CD14-positive monocyte (primary cell): Measurements from ENCODE around the gene ROR1. TPM values are rescaled to one million over a fixed set of nuclear protein-coding genes. Genes with fewer than 3 reads are reported as not detected.
"Not testable (repeated sequence)": the region's sequence is repeated elsewhere in the genome, so short reads cannot be mapped to it uniquely, and the experiment has no call there.

ENCODE experiments used
- DNase-seq, 3 donors: peaks; one replicate each; pipeline ENCODE4 v3.0.0-alpha.2; 2011 to 2022
- H2AFZ ChIP-seq: 2 replicates; pipeline ENCODE4 v1.6.0; 2012; ENCODE audit warnings: mild to moderate bottlenecking, low read depth, low read length, inconsistent platforms; ENCODE audit not compliant: insufficient read depth, poor library complexity, severe bottlenecking
- H3K27ac ChIP-seq, 2 donors: 1 replicate in 1 of 2; 2 replicates in 1 of 2; pipeline ENCODE4 v1.5.1; 2012 to 2013; ENCODE audit warnings: low read length in 2 of 2, control low read depth in 1 of 2, inconsistent platforms in 1 of 2, low read depth in 1 of 2, mild to moderate bottlenecking in 1 of 2
- H3K27me3 ChIP-seq, 2 donors: one replicate each; pipeline versions ENCODE4 v1.6.0 to v1.6.1; 2011 to 2013; ENCODE audit warnings: low read length in 2 of 2; ENCODE audit not compliant: control insufficient read depth in 2 of 2, insufficient read depth in 2 of 2
- H3K36me3 ChIP-seq, 2 donors: replicated peaks in 1 of 2; 1 replicate in 1 of 2; 2 replicates in 1 of 2; pipeline versions ENCODE4 v1.5.1 to v1.6.1; 2012 to 2013; ENCODE audit warnings: low read length in 2 of 2, control low read depth in 1 of 2, inconsistent platforms in 1 of 2, mild to moderate bottlenecking in 1 of 2; ENCODE audit not compliant: insufficient read depth in 2 of 2, control insufficient read depth in 1 of 2
- H3K4me1 ChIP-seq, 2 donors: 1 replicate in 1 of 2; 2 replicates in 1 of 2; pipeline versions ENCODE4 v1.5.1 to v1.6.1; 2012 to 2013; ENCODE audit warnings: low read length in 2 of 2, control low read depth in 1 of 2, inconsistent platforms in 1 of 2, mild to moderate bottlenecking in 1 of 2, moderate library complexity in 1 of 2; ENCODE audit not compliant: insufficient read depth in 2 of 2, control insufficient read depth in 1 of 2
- H3K4me2 ChIP-seq: replicated peaks from 2 replicates; pipeline ENCODE3; 2012; ENCODE audit warnings: low read length, moderate library complexity, mild to moderate bottlenecking; ENCODE audit not compliant: poor library complexity, severe bottlenecking; ENCODE audit errors: extremely low read depth
- H3K4me3 ChIP-seq, 3 experiments: fragments of 200-600 bp in 1 of 3; sonication (generic) in 1 of 3; replicated peaks in 1 of 3; 1 replicate in 2 of 3; 2 replicates in 1 of 3; pipeline ENCODE4 v1.5.1; 2011 to 2013; ENCODE audit warnings: low read length in 3 of 3, mild to moderate bottlenecking in 3 of 3, control low read depth in 2 of 3, low read depth in 2 of 3, inconsistent platforms in 1 of 3, moderate library complexity in 1 of 3
- H3K79me2 ChIP-seq: 2 replicates; pipeline ENCODE4 v1.6.0; 2012; ENCODE audit warnings: mild to moderate bottlenecking, control low read depth, inconsistent platforms, low read length, moderate library complexity; ENCODE audit not compliant: insufficient read depth
- H3K9ac ChIP-seq: 2 replicates; pipeline ENCODE4 v1.6.0; 2017; ENCODE audit warnings: low read length, mild to moderate bottlenecking; ENCODE audit not compliant: insufficient read depth, poor library complexity, severe bottlenecking
- H3K9me3 ChIP-seq, 2 donors: replicated peaks in 1 of 2; 1 replicate in 1 of 2; 2 replicates in 1 of 2; pipeline versions ENCODE4 v1.5.1 to v1.6.1; 2012 to 2013; ENCODE audit warnings: low read length in 2 of 2, control low read depth in 1 of 2; ENCODE audit not compliant: control insufficient read depth in 1 of 2, insufficient read depth in 1 of 2
- H4K20me1 ChIP-seq: 2 replicates; pipeline ENCODE4 v1.6.0; 2012; ENCODE audit warnings: mild to moderate bottlenecking, low read length, control low read depth, moderate library complexity; ENCODE audit not compliant: insufficient read depth
- H3K27ac Mint-ChIP-seq, 7 donors: one replicate each; pipeline ENCODE4 v1.8.0; 2020; ENCODE audit warnings: mild to moderate bottlenecking in 7 of 7, mixed read lengths in 7 of 7, moderate library complexity in 6 of 7, inconsistent platforms in 2 of 7
- H3K27me3 Mint-ChIP-seq, 3 donors: one replicate each; pipeline ENCODE4 v1.8.0; 2021 to 2022; ENCODE audit warnings: low read depth in 3 of 3, mild to moderate bottlenecking in 3 of 3, mixed read lengths in 3 of 3, moderate library complexity in 3 of 3, inconsistent platforms in 1 of 3
- H3K36me3 Mint-ChIP-seq, 2 donors: one replicate each; pipeline ENCODE4 v1.8.0; 2020; ENCODE audit warnings: mixed read lengths in 2 of 2, inconsistent platforms in 1 of 2, mild to moderate bottlenecking in 1 of 2
- H3K4me1 Mint-ChIP-seq: one replicate; pipeline ENCODE4 v1.8.0; 2020; ENCODE audit warnings: mild to moderate bottlenecking, mixed read lengths
- H3K4me3 Mint-ChIP-seq, 2 donors: one replicate each; pipeline ENCODE4 v1.8.0; 2020; ENCODE audit warnings: mild to moderate bottlenecking in 2 of 2, mixed read lengths in 2 of 2, moderate library complexity in 1 of 2
- H3K9me3 Mint-ChIP-seq, 7 donors: one replicate each; pipeline ENCODE4 v1.8.0; 2020 to 2022; ENCODE audit warnings: mixed read lengths in 7 of 7, mild to moderate bottlenecking in 6 of 7, moderate library complexity in 6 of 7, inconsistent platforms in 2 of 7
- CTCF ChIP-seq: fragments of 200-600 bp; IDR thresholded peaks from one replicate; pipeline ENCODE4 v1.8.0; 2022; ENCODE audit warnings: antibody characterized with exemption, mild to moderate bottlenecking
- WGBS: methylation state at CpG from one replicate; pipeline ENCODE4 v1.1.5; 2013; ENCODE audit warnings: missing lambda C conversion rate; ENCODE audit not compliant: insufficient coverage; 5-methylcytosine and 5-hydroxymethylcytosine counted together
- intact Hi-C, 2 donors: fragments of 100-400 bp; cut with micrococcal nuclease; formaldehyde crosslinking; loops; one replicate each; pipeline versions ENCODE4 v1.15.0 to v1.15.1; 2023
- polyA plus RNA-seq, 3 donors: library from polyadenylated mRNA; depleted of rRNA in 1 of 3; unstranded in 2 of 3; stranded (reverse) in 1 of 3; fragments of 300-500 nt in 2 of 3; fragments of >200 nt in 1 of 3; fragmentation: Illumina TruSeq in 2 of 3; gene quantifications; 1 replicate in 2 of 3; 2 replicates in 1 of 3; pipeline ENCODE4 v1.2.3, GENCODE V29; 2012 to 2021

Gene ROR1
- polyA plus RNA-seq, 3 donors, result not detected

DNA sequence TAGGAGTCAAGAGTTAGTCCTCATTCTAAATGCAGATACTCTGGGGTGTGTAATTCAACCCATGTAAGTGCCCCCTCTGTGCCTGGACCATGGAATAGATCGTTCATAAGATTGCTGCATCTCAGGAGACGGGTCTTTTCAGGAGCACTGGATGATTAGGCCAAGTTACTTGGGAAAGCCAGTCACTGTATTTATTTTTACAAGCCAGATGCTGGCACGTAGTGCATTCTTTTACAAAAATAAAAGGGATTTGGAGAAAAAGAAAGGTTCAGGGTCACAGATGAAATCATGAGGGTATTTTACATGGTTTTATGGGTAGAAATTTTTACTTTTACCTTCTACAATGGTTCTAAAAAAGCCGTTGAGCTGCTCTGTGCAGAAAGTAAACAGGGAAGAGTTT, 327.0 kb downstream of the ROR1 start:
- intact Hi-C loops, result no loop called here
- 100% methylated on average over 2 of the region's 4 CpGs for WGBS
- Mint-ChIP-seq H3K36me3 (no peaks in the 10 kb centered on the region), H3K9me3 (peaks cover 0 to 2% (median 0%) of the 10 kb centered on the region in 7 donors), H3K4me3 (no peak overlapping the region), H3K27me3 (peaks cover 0 to 3% (median 2%) of the 10 kb centered on the region in 3 donors), H3K4me1 (no peaks in the 10 kb centered on the region), H3K27ac (no peak overlapping the region)
- H3K36me3 ChIP-seq, result no peaks in the 10 kb centered on the region
- no peak overlapping the region for H2AFZ ChIP-seq
- no peak overlapping the region for H3K27ac ChIP-seq
- H4K20me1 ChIP-seq, result no peaks in the 10 kb centered on the region
- H3K4me2 ChIP-seq, result no peak overlapping the region
- H3K9me3 ChIP-seq, result no peaks in the 10 kb centered on the region
- H3K79me2 ChIP-seq, result no peaks in the 10 kb centered on the region
- DNase-seq, result no peak
- no peak overlapping the region for H3K9ac ChIP-seq
- TF ChIP-seq CTCF, result no peak
- no peaks in the 10 kb centered on the region for H3K27me3 ChIP-seq
- H3K4me1 ChIP-seq, result no peaks in the 10 kb centered on the region
- H3K4me3 ChIP-seq, result no peak overlapping the region

DNA sequence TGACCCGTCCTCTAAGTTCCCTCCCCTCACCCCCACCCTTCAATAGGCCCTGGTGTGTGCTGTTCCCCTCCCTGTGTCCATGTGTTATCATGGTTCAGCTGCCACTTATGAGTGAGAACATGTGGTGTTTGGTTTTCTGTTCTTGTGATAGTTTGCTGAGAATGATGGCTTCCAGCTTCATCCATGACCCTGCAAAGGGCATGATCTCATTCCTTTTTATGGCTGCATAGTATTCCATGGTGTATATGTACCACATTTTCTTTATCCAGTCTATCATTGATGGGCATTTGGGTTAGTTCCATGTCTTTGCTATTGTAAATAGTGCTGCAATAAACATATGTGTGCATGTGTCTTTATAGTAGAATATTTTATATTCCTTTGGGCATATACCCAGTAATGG, 330.8 kb downstream of the ROR1 start:
- WGBS, result no CpG with 5 or more reads among the region's 1 CpG
- H3K27me3 Mint-ChIP-seq, H3K9me3 ChIP-seq, H3K4me3 ChIP-seq, H3K4me2 ChIP-seq, H3K36me3 ChIP-seq, H3K4me3 Mint-ChIP-seq, H2AFZ ChIP-seq, H3K27ac ChIP-seq, H3K27ac Mint-ChIP-seq, intact Hi-C loops, DNase-seq, H3K4me1 ChIP-seq, H3K27me3 ChIP-seq, H3K9ac ChIP-seq, H3K9me3 Mint-ChIP-seq, H4K20me1 ChIP-seq, H3K4me1 Mint-ChIP-seq, H3K36me3 Mint-ChIP-seq, H3K79me2 ChIP-seq: not testable (repeated sequence)
